Measurements from ENCODE around the gene UAP1.

- no peak for TF ChIP-seq CTCF (IDR thresholded peaks at IDR 0.05)
- no peak for TF ChIP-seq POLR2A (IDR thresholded peaks at IDR 0.05)
Measured at GRCh38 chr1:162578071-162578700, 16.7 kb downstream of the UAP1 start.
